GM18909 (cell line): ENCODE measurements around the gene MSTN.
A peak's percentile ranks its signal among the peaks of the same experiment; 100 is the strongest.

Source experiments
- ATAC-seq: cut with Tn5 transposase; IDR thresholded peaks from one replicate; pipeline ENCODE4 v1.9.1; 2021; ENCODE audit warnings: mild to moderate bottlenecking; ENCODE audit not compliant: unreplicated experiment, poor library complexity

The MSTN gene

DNA sequence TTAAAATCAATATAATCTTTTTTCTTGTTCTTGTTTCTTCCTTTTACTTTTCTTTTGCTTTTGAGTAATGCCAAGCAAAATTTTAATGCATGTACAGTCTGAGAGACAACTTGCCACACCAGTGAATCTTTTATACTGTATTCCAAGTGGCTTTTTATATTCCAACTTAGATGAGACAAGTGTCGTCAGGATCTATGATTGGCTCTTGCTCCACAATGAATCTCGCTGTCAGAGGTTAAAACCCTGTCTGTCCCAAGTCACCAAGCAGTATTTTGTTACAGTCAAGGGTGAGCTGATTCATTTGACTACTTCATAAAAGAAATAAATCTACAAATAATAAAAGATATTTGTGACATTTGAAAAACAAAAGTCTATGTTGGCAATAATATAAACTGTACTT, at the start of gene MSTN:
Gene MSTN (minus strand): TSS at position 129 of the 400 bp plus-strand sequence. CDS start 133 bp downstream, outside the sequence.
- no peak for ATAC-seq

DNA sequence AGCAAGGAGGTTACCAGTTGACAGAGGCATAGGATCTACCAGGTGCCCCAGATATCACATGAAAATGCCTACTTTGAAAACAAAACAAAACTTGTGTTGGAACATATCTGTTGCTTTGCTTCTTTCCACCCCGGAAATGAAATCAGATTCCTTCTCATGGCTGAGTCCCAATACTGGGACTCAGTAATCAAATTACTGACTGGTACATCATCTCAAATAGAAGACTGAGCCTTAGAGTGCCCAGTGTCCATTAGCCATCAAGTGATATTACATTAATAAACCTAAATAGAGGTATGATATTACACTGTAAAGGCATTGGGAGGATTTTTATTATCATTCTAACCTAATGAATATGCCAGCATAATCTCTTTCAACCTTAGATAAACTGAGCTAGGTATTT, 48.6 kb upstream of the MSTN start:
- no peak for ATAC-seq

DNA sequence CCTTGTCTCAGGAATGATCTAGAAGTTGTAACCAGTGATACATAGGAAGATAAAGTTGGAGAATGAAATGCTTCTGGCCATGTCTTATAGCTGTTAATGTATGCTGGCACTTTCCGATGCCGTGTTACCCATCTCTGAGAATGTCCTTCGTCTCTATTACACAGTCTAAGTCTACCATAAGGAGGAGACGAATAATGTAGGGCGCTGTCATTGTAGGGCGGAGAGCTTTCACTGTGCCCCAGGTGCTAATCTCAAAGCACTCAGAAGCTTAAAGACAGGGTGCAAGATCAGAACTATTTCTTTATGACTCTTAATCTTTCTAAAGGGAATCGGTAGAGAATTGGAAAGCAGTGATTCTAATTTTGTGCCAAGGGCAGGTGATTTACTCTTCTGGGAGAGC, 48.2 kb upstream of the MSTN start:
- ATAC-seq, result no peak

DNA sequence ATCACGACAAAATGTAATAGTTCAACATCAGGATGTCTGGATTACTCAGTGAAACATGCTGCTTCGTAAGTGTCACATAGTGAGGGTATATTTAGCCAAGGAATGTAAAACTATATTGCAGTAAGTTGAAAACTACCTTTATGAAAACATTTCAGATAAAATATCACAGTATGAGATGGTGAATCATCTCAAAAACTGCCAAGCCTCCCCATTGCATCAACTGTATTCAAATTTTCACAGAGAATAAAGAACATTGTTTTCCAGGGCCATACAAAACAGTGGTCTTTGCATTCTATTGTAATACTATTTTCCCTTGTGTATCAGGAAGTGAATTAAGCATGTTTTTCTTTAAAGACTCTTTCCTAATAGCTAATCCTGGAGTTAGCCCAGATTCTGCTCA, 47.6 kb upstream of the MSTN start:
- no peak for ATAC-seq

DNA sequence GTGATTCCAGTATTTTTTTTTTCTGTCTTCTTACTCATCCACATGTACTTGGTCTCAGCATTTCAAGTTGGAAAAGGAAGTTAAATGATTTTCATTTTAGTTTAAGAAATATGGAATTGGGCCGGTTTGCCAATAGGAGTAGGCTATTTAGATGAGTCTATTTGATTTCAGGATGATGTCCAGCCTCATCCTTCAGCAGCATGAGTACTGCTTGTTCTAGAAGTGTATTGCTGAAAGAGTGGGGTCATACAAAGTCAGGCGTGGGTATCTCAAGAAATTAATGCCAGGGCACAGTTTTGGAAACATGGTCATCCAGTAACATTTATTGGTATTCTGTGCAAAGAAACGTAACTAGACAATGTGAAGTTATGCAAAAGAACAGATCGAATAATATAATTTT, 44.9 kb upstream of the MSTN start:
- ATAC-seq, result no peak

DNA sequence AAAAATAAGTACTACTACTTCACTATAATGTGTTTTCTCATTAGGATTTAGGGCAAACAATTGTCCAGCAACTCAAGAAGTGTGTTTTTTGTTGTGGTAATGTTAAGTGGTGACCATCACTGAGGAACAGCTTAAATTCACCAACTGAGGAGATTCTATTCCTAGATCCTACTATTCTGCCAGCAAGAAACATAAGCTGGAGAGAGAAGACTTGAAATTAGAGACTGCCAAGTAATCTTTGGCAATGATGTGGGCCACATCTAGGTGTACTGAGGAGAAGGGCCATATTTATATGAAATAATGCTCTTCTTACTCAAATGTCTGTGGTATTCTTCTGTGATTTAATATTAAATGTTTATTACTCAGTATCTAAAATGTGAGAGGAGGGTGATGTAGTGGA, 44.3 kb upstream of the MSTN start:
- ATAC-seq, result no peak

DNA sequence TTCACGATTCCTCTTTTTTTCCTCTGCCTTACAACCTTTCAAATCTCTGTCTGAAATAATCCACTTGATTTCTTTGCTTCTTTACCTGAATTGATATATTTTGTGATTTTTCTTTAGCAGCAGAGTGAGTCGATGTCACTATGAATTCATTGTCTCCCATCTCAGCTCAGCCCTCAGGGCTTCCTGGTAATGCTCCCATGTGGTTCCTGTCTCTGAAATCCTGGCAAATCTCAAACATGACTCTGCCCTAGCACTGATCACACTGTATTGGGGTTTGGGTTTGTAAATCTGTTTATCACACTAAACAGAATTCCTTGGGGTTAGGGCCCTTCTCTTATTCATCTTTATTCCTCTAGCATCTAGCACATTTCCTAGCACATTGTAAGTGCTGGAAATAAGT, 43.0 kb upstream of the MSTN start:
- ATAC-seq, result no peak

DNA sequence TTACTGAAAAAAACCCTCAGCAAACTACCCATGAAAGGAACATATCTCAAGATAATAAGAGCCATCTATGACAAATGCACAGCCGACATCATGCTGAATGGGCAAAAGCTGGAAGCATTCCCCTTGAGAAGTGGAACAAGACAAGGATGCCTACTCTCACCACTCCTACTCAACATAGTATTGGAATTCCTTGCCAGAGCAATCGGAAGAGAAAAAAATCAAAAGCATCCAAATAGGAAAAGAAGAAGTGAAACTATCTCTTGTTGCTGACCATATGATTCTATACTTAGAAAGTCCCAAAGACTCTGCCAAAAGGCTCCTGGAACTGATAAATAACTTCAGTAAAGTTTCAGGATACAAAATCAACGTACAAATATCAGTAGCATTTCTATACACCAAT, 40.6 kb upstream of the MSTN start:
- no peak for ATAC-seq

DNA sequence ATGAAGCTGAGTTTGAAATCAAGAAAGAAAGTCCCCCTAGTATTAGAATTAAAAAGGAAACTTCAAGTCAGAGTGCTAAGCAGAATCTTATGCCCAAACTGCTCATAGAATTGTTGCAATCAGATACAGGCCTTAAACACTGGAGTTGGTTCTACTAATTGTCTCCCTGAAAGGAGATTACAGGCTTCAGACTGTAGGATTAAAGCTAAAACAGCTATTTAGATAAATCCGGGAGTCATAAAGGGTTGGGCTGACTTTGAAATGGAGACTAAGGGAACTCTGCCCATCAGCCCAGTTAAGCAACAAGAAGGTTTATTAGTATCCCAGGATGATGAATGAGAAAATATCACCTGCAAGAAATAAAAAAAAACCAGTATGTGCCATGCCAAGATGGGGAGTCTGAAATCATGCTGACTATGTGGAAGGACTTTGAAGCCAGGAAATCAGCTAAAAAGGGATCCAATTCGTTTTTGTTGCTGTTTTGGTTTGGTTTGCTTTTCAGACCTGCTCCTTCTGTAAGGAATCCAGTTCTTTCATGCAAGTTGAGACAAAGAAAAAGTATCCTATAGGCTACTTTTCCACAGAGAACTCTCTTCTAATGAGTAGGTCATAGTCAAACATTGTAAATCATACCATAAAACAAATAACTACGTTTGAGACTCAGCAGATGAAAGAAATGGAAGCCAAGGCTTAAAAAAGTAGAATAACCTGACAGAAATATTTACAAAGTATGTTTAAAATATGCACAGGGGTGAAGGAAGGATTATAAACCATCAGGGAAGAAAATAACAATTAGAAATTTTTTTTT, 37.6 kb upstream of the MSTN start:
- no peak for ATAC-seq

DNA sequence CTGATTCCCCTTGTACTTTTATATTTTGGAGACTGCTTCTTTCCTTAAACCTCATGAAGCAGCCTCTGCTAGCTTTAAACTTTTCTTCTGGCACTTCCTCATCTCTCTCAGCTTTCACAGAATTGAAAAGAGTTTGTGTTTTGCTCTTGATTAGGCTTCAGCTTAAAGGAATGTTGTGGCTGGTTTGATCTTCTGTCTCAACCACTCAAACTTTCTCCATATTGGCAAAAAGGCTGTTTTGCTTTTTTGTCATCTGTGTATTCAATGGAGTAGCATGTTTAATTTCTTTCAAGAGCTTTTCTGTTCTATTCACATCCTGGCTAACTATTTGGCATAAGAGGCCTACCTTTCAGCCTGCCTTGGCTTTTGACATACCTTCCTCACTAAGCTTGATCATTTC, 36.3 kb upstream of the MSTN start:
- no peak for ATAC-seq

DNA sequence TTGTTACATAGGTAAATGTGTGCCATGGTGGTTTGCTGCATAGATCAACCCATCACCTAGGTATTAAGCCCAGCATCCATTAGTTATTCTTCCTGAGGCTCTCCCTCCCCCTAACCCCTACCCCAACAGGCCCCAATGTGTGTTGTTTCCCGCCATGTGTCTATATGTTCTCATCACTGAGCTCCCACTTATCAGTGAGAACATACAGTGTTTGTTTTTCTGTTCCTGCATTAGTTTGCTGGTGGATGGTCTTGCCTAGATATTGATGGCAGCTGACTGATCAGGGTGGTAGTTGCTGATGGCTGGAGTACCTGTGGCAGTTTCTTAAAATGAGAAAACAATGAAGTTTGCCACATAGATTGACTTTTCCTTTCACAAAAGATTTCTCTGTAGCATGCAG, 34.6 kb upstream of the MSTN start:
- no peak for ATAC-seq

DNA sequence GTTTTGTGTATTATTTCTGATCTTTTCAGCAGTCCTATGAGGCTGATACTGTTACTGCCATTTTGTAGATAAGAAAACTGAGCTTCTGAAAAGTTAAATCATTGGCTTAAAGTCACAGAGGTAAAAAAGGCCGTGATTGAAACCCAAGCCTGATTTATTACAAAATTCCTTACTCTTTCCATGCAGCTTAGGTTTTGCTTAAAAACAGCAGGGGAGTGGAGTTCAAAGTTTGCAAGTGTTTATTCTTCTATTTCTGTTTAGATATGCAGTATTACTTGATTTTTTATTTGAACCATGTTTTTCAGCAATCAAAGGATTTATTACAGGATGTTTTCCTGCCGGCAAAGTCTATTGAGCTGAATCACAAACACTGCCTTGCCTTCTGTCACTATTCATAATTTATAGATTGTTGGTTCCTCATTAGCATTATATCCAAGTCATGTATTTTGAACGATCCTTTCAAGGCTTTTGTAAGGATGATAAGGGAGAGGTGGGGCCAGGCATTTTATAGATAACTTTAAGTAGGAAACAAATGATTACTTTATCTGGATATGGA, 31.9 kb upstream of the MSTN start:
- ATAC-seq, result no peak

DNA sequence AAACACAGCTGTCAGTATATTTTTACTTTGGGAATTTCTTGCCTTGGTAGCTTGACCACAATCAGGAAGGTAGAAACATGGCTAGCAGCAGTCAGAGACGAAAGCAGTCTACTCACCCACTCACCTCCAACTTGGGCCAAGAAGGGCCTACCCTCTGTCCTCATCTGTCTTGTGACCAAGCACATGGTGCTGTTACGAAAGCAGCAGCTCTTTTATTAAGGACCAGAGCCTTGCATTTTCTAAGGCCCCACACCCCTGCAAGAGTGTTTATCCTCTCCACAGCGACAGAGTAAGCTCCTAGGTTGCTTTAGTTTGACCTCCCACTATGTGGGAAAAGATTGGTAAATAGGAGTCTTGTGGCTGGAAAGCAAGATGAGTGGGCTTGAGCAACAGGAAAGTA, 31.3 kb upstream of the MSTN start:
- no peak for ATAC-seq

DNA sequence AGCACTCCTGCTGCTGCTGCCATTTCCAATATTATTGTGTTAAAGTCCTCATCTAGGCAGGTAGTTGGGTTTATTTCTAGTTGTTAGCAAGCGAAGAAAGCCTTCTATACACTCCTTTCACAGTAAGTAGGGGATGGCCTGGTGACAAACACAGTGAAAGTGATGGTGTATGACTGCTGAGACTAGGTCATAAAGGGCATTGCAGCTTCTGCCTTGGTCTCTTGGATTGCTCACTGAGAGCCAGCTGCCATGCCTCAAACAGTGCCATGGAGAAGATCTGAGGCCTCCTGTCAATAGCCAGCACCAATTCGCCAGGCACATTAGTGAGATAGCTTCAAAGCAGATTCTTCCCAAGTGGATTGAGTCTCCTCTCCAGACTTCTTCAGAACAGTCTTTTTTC, 27.6 kb upstream of the MSTN start:
- ATAC-seq, result no peak

DNA sequence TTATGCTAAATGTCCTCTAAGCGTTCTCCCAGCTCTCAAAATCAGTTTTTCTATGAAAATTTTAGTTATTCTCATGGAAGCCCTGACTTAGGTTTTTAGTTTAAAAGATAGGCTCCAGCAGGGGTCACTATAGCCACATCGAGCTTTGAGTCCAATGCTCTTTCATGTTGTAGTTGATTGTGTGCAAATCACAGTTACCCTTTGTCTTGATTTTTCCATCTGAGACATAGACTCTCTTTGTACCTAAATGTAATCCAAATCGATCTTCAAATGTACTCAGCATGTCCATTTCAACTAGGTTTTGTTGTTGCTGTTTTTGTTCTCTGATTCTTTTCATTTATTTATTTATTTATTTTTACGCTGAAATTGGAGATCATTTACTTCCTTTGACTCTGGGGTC, 26.4 kb upstream of the MSTN start:
- ATAC-seq, result peak; percentile 76

DNA sequence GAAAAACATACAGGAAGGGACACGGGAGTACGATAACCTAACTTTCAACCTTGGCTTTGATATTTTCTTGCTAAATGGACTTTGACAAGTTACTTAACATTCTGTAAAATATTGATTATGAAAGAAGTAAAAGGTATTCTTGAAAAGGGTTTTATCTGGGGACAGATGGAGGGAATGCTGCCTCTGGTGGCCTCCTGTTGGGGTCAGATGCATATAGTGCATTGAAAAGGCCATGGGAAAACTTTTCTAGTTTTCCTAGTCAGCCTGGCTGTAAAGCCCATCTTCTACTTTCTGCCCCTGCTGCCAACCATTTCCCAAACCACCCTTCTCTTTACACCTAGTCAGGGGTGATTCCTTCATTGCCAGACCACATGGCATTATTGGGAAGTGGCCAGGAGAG, 22.2 kb upstream of the MSTN start:
- no peak for ATAC-seq

DNA sequence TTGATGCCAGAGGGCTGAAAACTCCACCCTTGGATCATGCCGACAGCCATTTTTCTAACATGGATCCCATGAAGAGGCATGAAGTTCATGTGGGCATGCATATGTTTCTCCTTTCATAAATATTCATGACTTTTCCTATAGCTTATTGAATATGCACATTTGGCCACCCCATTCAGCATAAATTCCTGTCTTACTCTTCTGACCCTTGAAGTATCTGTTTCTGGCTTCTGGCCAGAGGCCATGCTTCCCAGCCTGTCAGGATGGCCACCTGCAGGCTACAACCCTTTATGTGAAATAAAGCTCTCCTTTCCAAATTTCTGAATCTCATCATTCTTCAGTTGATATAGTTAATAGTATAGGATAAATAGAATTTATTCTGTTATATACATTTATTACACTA, 19.6 kb upstream of the MSTN start:
- ATAC-seq, result no peak

DNA sequence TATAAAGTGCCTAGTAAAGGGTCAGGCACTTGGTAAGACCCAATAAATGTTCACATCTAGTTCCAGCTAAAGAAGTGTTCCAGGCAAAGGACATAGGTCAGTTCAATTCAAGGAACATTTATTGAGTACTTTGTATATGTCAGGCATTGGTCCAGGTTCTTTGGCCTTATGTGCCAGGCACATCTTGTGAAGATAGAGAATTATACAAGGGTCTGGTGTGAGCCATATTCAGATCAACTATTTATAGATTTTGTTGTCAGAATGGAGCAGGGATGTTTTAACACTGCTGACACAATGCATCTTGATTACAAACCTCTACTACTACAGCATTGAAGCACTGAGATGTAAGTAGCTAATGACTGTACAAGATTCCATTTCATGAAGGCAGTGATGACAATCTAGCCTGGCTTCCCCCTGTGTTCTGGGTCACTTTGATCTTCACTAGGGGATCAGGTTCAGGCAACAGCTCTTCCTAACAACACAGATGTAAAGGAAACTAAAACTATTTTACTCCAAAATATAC, 18.1 kb upstream of the MSTN start:
- no peak for ATAC-seq

DNA sequence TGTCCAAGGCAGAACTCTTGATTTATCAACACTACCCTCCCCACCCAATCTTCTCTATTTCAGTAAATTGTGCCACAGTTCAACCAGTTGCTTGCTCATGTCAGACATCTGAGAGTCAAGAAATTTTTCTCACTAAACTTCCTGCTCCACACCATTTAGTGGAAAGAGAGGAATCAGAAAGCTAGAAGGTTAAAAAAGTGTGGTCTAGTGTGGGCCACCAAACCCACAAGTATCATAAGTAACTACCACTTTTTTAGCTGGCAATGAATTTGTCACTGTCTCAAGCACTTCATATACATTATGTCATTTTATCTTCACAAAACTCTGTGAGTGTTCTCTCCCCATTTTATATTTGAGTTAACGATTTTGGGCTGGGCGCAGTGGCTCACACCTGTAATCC, 16.6 kb upstream of the MSTN start:
- no peak for ATAC-seq

DNA sequence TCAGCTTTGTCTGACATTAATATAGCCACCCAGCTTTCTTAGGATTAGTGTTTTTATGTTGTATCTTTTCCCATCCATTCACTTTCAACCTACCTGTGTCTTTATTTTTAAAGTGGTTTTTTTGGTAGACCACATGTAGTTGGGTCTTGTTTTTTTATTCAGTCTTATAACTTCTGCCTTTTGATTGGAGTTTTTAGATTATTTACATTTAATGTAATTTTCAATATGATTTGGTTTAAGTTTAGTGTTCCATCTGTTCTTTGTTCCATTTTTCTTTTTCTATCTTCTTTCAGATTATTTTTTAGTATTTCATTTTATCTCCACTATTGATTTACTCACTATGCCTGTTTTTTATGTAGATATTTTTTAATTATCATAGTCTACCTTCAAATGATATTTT, 13.1 kb upstream of the MSTN start:
- ATAC-seq, result no peak

DNA sequence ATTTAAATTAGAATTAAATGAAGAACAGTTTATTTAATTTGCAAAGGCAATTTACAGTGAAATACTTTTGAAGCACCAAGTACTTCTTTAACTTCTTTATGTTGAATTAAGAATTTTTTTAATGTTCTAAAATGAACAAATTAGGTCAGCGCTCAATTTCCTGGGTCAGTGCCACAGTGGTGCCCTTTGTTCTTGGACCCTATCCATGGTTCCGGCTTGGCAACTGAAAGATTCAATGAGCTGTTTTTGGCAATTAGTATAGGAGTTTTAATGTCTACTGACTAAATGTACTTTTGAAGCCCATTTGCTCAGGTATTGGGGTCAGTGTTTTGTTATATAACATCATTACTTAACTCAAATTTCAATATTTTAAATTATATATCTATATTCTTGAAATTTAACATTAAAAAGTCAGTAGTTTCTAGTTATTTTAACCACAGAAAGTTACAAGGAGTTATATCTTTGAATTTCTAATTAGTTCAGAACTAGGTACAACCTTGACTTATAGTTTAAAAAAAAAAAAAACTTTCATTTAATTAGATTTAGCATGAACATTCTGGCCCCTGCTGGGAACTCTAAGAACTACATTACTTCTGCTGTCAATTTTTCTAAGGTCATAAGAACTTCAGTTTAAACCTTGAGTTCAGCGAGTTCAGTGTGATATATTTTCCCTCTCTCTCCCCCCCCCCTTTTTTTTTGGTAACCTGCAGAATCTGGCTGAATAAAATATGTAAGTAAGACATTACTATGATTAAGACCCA, 7.6 kb upstream of the MSTN start:
- ATAC-seq, result no peak
